ENCODE data around the gene SCLY. TPM values are rescaled to one million over a fixed set of nuclear protein-coding genes. Genes with fewer than 3 reads are reported as not detected.

The SCLY gene
- total and polyA plus RNA-seq, 2 of the 13 experiments (the other 11 are each of a cell fraction or from before 2014, with no cell fraction given) = 27.9 to 38.6 TPM

- TF ChIP-seq, protein P1, sequence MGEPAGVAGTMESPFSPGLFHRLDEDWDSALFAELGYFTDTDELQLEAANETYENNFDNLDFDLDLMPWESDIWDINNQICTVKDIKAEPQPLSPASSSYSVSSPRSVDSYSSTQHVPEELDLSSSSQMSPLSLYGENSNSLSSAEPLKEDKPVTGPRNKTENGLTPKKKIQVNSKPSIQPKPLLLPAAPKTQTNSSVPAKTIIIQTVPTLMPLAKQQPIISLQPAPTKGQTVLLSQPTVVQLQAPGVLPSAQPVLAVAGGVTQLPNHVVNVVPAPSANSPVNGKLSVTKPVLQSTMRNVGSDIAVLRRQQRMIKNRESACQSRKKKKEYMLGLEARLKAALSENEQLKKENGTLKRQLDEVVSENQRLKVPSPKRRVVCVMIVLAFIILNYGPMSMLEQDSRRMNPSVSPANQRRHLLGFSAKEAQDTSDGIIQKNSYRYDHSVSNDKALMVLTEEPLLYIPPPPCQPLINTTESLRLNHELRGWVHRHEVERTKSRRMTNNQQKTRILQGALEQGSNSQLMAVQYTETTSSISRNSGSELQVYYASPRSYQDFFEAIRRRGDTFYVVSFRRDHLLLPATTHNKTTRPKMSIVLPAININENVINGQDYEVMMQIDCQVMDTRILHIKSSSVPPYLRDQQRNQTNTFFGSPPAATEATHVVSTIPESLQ (CRISPR knock-in tag; conservative IDR thresholded peaks at IDR 0.05) = peak; percentile 69; the same call in 1 of the 2 replicates
- no peak for TF ChIP-seq HNRNPL (IDR thresholded peaks at IDR 0.05; ENCODE audit: low read depth, low read length)
- no peak for TF ChIP-seq CENPBD1 (CRISPR knock-in tag; IDR thresholded peaks at IDR 0.05; ENCODE audit: borderline replicate concordance, low read depth)
- no peak for TF ChIP-seq ZNF615 (CRISPR knock-in tag; IDR thresholded peaks at IDR 0.05; ENCODE audit: borderline replicate concordance)
- no peak for TF ChIP-seq THAP7 (CRISPR knock-in tag; IDR thresholded peaks at IDR 0.05)
- no peak for TF ChIP-seq POLR2A (IDR thresholded peaks at IDR 0.05; ENCODE audit: insufficient read depth in 1 of 2, low read depth in 2 of 2, low read length in 2 of 2)
- no peak for TF ChIP-seq SIN3B (IDR thresholded peaks at IDR 0.05; ENCODE audit: low read length)
- no peak for TF ChIP-seq RNF2 (conservative IDR thresholded peaks at IDR 0.05; ENCODE audit: low read depth)
- TF ChIP-seq RCOR2 (CRISPR knock-in tag; IDR thresholded peaks at IDR 0.05) = peak; percentile 97
- TF ChIP-seq, protein P2, sequence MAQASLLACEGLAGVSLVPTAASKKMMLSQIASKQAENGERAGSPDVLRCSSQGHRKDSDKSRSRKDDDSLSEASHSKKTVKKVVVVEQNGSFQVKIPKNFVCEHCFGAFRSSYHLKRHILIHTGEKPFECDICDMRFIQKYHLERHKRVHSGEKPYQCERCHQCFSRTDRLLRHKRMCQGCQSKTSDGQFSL (CRISPR knock-in tag; IDR thresholded peaks at IDR 0.05) = no peak
- peak; percentile 87 for TF ChIP-seq ERF (CRISPR knock-in tag; IDR thresholded peaks at IDR 0.05)
- TF ChIP-seq ZNF737 (CRISPR knock-in tag; IDR thresholded peaks at IDR 0.05; ENCODE audit: borderline replicate concordance) = no peak
- 0 out of 2 replicates have a peak, but pooled peaks have one; percentile 35 for TF ChIP-seq JUND (CRISPR knock-in tag; IDR thresholded peaks at IDR 0.05)
- peak; percentile 78 for TF ChIP-seq FOXP1 (IDR thresholded peaks at IDR 0.05)
- peak; percentile 96 for TF ChIP-seq FOXP1 (CRISPR knock-in tag; IDR thresholded peaks at IDR 0.05)
- TF ChIP-seq ARID2 (CRISPR knock-in tag; IDR thresholded peaks at IDR 0.05; ENCODE audit: borderline replicate concordance) = 0 out of 2 replicates have a peak, but pooled peaks have one; percentile 65
- TF ChIP-seq PCBP2 (optimal IDR thresholded peaks at IDR 0.05; ENCODE audit: low read depth, low read length, poor library complexity, severe bottlenecking) = no peak
- TF ChIP-seq ZNF331 (CRISPR knock-in tag; IDR thresholded peaks at IDR 0.05) = peak; percentile 94; the same call in 1 of the 2 replicates
- peak; percentile 21; the same call in 1 of the 2 replicates for TF ChIP-seq STAG1 (CRISPR knock-in tag; IDR thresholded peaks at IDR 0.05)
- peak; percentile 84 for TF ChIP-seq ZFP36L1 (CRISPR knock-in tag; IDR thresholded peaks at IDR 0.05)
- TF ChIP-seq ZNF576 (CRISPR knock-in tag; IDR thresholded peaks at IDR 0.05) = no peak
- no peak for TF ChIP-seq ZNF546 (CRISPR knock-in tag; conservative IDR thresholded peaks at IDR 0.05)
- no peak for TF ChIP-seq ZNF276 (CRISPR knock-in tag; IDR thresholded peaks at IDR 0.05; ENCODE audit: low read depth)
- TF ChIP-seq ZFP41 (CRISPR knock-in tag; IDR thresholded peaks at IDR 0.05; ENCODE audit: borderline replicate concordance) = no peak
- TF ChIP-seq, protein P3, sequence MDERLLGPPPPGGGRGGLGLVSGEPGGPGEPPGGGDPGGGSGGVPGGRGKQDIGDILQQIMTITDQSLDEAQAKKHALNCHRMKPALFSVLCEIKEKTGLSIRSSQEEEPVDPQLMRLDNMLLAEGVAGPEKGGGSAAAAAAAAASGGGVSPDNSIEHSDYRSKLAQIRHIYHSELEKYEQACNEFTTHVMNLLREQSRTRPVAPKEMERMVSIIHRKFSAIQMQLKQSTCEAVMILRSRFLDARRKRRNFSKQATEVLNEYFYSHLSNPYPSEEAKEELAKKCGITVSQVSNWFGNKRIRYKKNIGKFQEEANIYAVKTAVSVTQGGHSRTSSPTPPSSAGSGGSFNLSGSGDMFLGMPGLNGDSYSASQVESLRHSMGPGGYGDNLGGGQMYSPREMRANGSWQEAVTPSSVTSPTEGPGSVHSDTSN (CRISPR knock-in tag; IDR thresholded peaks at IDR 0.05) = no peak
- TF ChIP-seq KLF11 (CRISPR knock-in tag; IDR thresholded peaks at IDR 0.05) = 0 out of 2 replicates have a peak, but pooled peaks have one; percentile 50
These were observed 19.1 kb downstream of the SCLY start (continued) for GRCh38 chr2:238079874-238080327.
